IPS-18a (cell line): ENCODE measurements around the gene SLC35F6.

Source experiments
- H3K27ac ChIP-seq: one replicate; pipeline ENCODE4 v1.5.1; 2013; ENCODE audit warnings: low read length
- H3K27me3 ChIP-seq: one replicate; pipeline ENCODE4 v1.6.1; 2013; ENCODE audit warnings: mild to moderate bottlenecking, low read length; ENCODE audit not compliant: control insufficient read depth, insufficient read depth
- H3K36me3 ChIP-seq: one replicate; pipeline ENCODE4 v1.6.1; 2013; ENCODE audit warnings: low read depth, low read length; ENCODE audit not compliant: control insufficient read depth
- H3K4me1 ChIP-seq: one replicate; pipeline ENCODE4 v1.6.1; 2013; ENCODE audit warnings: low read depth, low read length; ENCODE audit not compliant: control insufficient read depth
- H3K4me3 ChIP-seq: one replicate; pipeline ENCODE4 v1.5.1; 2013; ENCODE audit warnings: low read length
- H3K9ac ChIP-seq: one replicate; pipeline ENCODE4 v1.6.1; 2013; ENCODE audit warnings: mild to moderate bottlenecking, low read length, moderate library complexity
- H3K9me3 ChIP-seq: one replicate; pipeline ENCODE4 v1.6.1; 2013; ENCODE audit warnings: low read depth, low read length; ENCODE audit not compliant: control insufficient read depth

SLC35F6 gene

DNA sequence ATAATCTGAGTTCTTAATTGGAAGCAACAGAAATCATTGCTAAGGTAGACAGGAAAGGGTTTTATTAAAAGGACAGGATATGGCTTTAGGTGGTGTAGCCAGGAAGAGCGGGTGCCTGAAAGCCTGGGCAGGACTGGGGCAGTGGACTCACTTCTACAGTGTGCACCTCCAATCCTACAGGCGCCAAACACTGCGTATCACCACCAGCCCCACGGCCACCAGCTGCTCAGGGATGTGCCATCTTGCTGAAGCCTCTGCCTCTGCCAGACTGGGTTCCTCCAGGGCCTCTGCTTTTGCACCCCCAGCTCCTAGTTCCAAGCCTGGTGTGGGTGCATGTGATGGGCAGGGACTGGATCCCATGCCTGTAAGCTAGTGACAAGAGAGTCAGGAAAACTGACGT is 54.2 kb downstream of the SLC35F6 start:
- Histone ChIP-seq H3K4me3 (no peak overlapping the region), H3K27ac (no peak overlapping the region), H3K36me3 (no peaks in the 10 kb centered on the region), H3K4me1 (no peaks in the 10 kb centered on the region), H3K9me3 (no peaks in the 10 kb centered on the region), H3K27me3 (no peaks in the 10 kb centered on the region), H3K9ac (no peak overlapping the region)

DNA sequence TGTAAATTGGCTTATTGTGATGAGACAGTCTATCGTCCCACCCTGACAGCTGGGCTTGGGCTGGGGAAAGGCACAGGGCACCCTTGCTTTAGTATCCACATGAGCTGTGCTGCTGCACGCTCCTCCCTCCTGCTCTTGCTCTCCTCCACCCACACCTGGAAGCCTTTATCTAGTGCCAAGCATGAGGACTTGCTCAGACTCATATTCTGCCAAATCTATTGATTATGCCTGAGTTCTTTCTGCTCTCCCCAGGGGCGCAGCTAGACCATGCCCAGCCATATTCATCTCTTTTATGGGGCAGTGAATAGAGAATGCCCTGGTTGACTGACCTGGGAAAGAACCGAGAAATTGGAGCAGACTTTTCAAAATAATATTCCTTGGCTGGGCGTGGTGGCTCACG is 54.9 kb downstream of the SLC35F6 start:
- H3K36me3 ChIP-seq = no peaks in the 10 kb centered on the region
- H3K9me3 ChIP-seq = no peaks in the 10 kb centered on the region
- H3K27me3 ChIP-seq = no peaks in the 10 kb centered on the region
- H3K27ac ChIP-seq = no peak overlapping the region
- H3K4me1 ChIP-seq = no peaks in the 10 kb centered on the region
- no peak overlapping the region for H3K4me3 ChIP-seq
- H3K9ac ChIP-seq = no peak overlapping the region

DNA sequence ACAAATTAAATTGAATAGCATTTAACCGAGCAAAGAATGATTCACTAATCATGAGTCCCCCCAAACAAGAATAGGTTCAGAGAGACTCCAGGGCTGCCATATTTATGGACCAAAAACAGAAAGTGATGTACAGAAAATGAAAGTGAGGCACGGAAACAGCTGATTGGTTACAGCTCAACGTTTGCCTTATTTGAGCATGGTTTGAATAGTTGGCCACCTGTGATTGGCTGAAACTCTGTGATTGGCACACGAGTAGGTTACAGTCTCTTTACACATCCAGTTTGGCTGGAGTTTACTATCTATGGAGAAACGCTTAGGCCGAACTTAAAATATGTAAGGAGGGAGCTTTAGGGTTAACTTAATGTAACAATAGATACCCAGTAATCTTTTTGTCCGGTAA is 56.8 kb downstream of the SLC35F6 start:
- Histone ChIP-seq H3K27me3 (no peaks in the 10 kb centered on the region), H3K4me3 (no peak overlapping the region), H3K9me3 (no peaks in the 10 kb centered on the region), H3K36me3 (no peaks in the 10 kb centered on the region), H3K9ac (no peak overlapping the region), H3K4me1 (no peaks in the 10 kb centered on the region), H3K27ac (no peak overlapping the region)

DNA sequence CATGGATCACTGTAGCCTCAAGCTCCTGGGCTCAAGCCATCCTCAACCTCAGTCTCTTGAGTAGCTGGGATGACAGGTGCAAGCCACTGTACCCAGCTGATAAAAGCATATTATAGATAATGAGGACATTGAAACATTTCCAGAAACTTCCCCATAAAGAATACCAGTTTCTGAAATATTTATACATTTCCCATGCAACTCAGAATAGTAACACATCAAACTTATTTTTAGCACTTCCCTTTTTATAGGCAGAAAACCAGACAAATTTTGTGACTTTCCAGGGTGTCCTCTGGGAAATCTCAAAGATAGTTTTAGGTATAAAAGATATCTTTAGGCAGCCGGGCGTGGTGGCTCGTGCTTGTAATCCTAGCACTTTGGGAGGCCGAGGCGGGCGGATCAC is 58.8 kb downstream of the SLC35F6 start:
- no peaks in the 10 kb centered on the region for H3K36me3 ChIP-seq
- H3K27ac ChIP-seq = no peak overlapping the region
- H3K9ac ChIP-seq = no peak overlapping the region
- H3K4me1 ChIP-seq = no peaks in the 10 kb centered on the region
- no peaks in the 10 kb centered on the region for H3K27me3 ChIP-seq
- no peaks in the 10 kb centered on the region for H3K9me3 ChIP-seq
- no peak overlapping the region for H3K4me3 ChIP-seq
